ENCODE measurements around the gene SRGAP3.

DNA sequence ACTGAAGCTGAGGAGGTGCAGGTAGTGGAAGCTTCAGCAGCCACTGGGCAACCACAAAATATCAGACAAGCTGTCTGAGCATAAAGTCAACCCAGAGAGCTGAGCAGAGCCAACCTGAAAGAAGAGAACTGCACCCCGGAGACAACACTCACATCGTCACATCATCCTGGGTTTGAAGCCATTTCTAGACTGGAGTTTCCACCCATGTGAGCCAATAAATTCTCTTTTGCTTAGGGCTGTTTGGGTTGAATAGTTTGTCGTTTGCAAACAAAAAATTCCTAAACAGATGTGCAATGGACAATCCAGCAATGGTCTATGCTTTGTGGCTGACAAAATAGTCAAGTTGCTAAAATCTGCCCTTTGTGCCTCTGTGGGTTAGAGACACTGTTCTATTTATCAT lies 270.9 kb downstream of the SRGAP3 start:
- TF ChIP-seq ZFP30 (CRISPR knock-in tag; IDR thresholded peaks at IDR 0.05) (no peak), ARNTL (CRISPR knock-in tag; IDR thresholded peaks at IDR 0.05; ENCODE audit: borderline replicate concordance, low read depth) (no peak), GLIS3 (CRISPR knock-in tag; IDR thresholded peaks at IDR 0.05) (no peak), ZFP3 (CRISPR knock-in tag; IDR thresholded peaks at IDR 0.05) (no peak), TCF4 (CRISPR knock-in tag; IDR thresholded peaks at IDR 0.05; ENCODE audit: borderline replicate concordance) (no peak), BACH2 (CRISPR knock-in tag; IDR thresholded peaks at IDR 0.05; ENCODE audit: borderline replicate concordance) (no peak), ZNF8 (CRISPR knock-in tag; IDR thresholded peaks at IDR 0.05) (no peak)
- TF ChIP-seq, protein P1, sequence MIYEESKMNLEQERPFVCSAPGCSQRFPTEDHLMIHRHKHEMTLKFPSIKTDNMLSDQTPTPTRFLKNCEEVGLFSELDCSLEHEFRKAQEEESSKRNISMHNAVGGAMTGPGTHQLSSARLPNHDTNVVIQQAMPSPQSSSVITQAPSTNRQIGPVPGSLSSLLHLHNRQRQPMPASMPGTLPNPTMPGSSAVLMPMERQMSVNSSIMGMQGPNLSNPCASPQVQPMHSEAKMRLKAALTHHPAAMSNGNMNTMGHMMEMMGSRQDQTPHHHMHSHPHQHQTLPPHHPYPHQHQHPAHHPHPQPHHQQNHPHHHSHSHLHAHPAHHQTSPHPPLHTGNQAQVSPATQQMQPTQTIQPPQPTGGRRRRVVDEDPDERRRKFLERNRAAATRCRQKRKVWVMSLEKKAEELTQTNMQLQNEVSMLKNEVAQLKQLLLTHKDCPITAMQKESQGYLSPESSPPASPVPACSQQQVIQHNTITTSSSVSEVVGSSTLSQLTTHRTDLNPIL (CRISPR knock-in tag; IDR thresholded peaks at IDR 0.05; ENCODE audit: low read depth), result no peak
- TF ChIP-seq, protein P2, sequence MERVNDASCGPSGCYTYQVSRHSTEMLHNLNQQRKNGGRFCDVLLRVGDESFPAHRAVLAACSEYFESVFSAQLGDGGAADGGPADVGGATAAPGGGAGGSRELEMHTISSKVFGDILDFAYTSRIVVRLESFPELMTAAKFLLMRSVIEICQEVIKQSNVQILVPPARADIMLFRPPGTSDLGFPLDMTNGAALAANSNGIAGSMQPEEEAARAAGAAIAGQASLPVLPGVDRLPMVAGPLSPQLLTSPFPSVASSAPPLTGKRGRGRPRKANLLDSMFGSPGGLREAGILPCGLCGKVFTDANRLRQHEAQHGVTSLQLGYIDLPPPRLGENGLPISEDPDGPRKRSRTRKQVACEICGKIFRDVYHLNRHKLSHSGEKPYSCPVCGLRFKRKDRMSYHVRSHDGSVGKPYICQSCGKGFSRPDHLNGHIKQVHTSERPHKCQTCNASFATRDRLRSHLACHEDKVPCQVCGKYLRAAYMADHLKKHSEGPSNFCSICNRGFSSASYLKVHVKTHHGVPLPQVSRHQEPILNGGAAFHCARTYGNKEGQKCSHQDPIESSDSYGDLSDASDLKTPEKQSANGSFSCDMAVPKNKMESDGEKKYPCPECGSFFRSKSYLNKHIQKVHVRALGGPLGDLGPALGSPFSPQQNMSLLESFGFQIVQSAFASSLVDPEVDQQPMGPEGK (CRISPR knock-in tag; IDR thresholded peaks at IDR 0.05; ENCODE audit: borderline replicate concordance), result no peak
